Measurements from ENCODE around the gene PROCA1. TPM values are rescaled to one million over a fixed set of nuclear protein-coding genes. Genes with fewer than 3 reads are reported as not detected.
"Not testable (repeated sequence)": the region's sequence is repeated elsewhere in the genome, so short reads cannot be mapped to it uniquely, and the experiment has no call there.

PROCA1 gene
- total and polyA plus RNA-seq, 4 donors = 2.9 to 17.4 (median 7.7) TPM

DNA sequence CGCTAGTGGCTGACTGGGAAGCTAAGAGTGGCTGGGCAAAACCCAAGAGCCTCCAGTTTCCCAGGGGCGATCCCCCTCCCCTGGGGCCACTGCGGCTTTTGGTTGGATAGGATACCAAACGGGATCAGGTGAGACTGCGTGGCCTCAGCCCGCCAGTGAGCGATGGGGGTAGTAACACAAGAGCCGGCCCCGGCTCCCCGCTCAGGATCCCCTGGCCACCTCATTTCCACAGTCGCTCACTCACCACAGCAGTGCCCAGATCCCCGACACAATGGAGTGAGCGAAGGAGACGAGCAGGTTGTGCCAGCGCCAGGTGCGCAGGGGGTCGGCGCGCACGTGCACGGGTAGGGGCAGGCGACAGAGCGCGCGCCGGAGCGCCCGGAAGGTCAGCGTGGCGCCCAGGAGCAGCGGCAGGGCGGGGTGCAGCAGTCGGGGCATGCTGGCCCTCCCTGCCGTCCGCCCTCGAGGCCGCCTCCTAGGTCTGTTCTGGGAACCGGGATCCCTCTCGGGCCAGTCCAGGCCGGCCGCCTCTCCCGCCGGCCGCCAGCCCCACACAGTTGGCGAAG, 14.1 kb upstream of the PROCA1 start:
- DNase-seq (ENCODE audit: low read depth in 4 of 6, low spot score in 6 of 6) = peak in 1 of 6 donors; percentile 40
- Histone ChIP-seq H3K27me3 (ENCODE audit: control insufficient read depth, insufficient read depth, low read length) (no peaks in the 10 kb centered on the region), H3K36me3 (ENCODE audit: control insufficient read depth, insufficient read depth, low read length) (peaks cover 44% of the 10 kb centered on the region), H3K4me3 (ENCODE audit: low read depth, low read length) (peak overlapping the region; percentile 64), H3K9me3 (ENCODE audit: control insufficient read depth, insufficient read depth, low read length) (no peaks in the 10 kb centered on the region), H3K4me1 (ENCODE audit: control insufficient read depth, insufficient read depth, low read length) (peaks cover 66% of the 10 kb centered on the region), H3K27ac (ENCODE audit: low read depth, low read length) (peak overlapping the region; percentile 82)
- WGBS (ENCODE audit: insufficient coverage) = 1% methylated on average over 43 of the region's 45 CpGs

DNA sequence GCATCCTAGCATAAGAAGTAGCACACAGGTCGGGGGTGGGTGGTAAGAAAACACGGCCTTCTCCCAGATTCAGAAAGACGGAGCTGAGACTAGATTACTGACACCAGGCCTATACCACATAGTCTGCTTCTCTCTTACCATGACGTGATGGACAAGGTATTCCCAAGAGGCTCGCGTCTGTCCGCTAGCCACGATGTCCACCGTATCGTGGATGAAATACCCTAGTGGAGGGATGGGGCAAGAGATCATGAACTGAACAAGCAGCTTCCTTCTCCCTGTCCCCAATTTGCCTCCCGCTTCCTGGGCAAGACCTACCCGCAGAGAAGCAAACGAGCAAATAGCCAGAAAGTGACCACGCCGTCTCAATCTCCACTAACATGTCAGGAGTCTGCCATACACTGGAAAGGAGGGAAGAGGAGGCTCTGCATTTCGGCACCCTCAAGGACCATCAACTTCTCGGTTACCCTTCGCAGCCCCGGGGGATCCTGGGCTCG, 13.5 kb upstream of the PROCA1 start:
- Histone ChIP-seq H3K27me3 (ENCODE audit: control insufficient read depth, insufficient read depth, low read length) (no peaks in the 10 kb centered on the region), H3K36me3 (ENCODE audit: control insufficient read depth, insufficient read depth, low read length) (peaks cover 44% of the 10 kb centered on the region), H3K9me3 (ENCODE audit: control insufficient read depth, insufficient read depth, low read length) (no peaks in the 10 kb centered on the region), H3K27ac (ENCODE audit: low read depth, low read length) (peak overlapping the region; percentile 82), H3K4me3 (ENCODE audit: low read depth, low read length) (peak overlapping the region; percentile 64), H3K4me1 (ENCODE audit: control insufficient read depth, insufficient read depth, low read length) (peaks cover 70% of the 10 kb centered on the region)
- no peak for DNase-seq (ENCODE audit: low read depth in 4 of 6, low spot score in 6 of 6)
- 15% methylated on average over 9 of the region's 20 CpGs for WGBS (ENCODE audit: insufficient coverage)

DNA sequence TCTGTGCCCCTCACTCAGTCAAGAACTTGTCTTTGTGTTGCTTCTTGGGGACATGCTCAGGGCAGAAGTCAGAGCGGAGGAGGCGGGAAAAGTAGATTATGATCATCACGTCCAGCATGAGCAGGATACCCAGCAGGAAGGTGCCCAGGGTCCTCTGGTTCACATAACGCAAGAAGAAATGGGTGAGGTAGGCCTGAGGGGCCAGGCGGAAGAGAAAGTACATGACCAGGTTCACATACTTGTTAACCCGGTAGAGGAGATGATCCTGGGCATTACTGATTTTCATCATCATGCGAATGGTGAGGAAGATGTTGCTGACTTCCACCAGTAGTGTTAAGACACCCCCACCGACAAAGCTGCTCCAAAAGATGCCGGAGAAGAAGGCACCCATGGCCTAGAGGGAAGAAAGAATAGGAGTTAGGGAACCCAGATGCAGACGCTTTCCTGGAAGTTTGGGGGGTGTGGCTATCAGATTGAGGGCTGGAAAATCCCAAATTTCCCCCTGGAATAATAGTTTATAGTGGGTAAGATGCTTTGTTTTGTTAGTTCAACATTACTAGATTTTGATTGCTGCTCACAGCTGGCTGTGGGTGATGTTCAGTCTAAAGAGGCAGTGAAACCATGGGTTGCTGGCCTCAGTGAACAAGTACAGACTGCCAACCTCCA, 12.9 kb upstream of the PROCA1 start:
- peaks cover 44% of the 10 kb centered on the region for H3K36me3 ChIP-seq (ENCODE audit: control insufficient read depth, insufficient read depth, low read length)
- H3K27me3 ChIP-seq (ENCODE audit: control insufficient read depth, insufficient read depth, low read length) = no peaks in the 10 kb centered on the region
- WGBS (ENCODE audit: insufficient coverage) = 88% methylated on average over 8 of the region's 10 CpGs
- H3K4me1 ChIP-seq (ENCODE audit: control insufficient read depth, insufficient read depth, low read length) = peaks cover 70% of the 10 kb centered on the region
- no peak for DNase-seq (ENCODE audit: low read depth in 4 of 6, low spot score in 6 of 6)
- no peaks in the 10 kb centered on the region for H3K9me3 ChIP-seq (ENCODE audit: control insufficient read depth, insufficient read depth, low read length)
- H3K27ac ChIP-seq (ENCODE audit: low read depth, low read length) = peak overlapping the region; percentile 82
- peak overlapping the region; percentile 64 for H3K4me3 ChIP-seq (ENCODE audit: low read depth, low read length)

DNA sequence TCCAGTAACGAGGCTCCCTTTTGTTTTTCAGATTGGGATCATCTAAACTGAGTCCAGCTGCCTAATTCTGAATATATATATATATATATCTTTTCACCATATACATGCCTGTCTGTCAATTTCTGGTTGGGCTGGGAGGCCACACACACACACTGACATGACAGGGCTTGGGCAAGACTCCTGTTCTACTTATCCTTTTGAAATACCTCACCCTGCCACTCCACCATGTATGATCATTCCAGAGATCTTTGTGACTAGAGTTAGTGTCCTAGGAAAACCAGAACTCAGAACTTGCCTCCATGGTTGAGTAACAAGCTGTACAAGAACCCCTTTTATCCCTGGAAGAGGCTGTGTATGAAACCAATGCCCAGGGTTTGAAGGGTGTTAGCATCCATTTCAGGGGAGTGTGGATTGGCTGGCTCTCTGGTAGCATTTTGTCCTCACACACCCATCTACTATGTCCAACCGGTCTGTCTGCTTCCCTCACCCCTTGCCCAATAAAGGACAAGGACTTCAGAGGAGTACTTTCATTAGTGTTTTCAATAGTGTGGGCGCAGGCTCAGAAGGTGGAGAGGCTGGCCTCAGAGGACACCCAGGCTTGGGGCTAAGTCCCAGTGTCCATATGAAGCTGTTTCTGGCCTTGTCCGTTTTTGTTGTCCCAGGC, 12.3 kb upstream of the PROCA1 start:
- not testable (repeated sequence) for DNase-seq (ENCODE audit: low read depth in 4 of 6, low spot score in 6 of 6); H3K27ac ChIP-seq (ENCODE audit: low read depth, low read length); H3K4me3 ChIP-seq (ENCODE audit: low read depth, low read length); H3K27me3 ChIP-seq (ENCODE audit: control insufficient read depth, insufficient read depth, low read length); H3K9me3 ChIP-seq (ENCODE audit: control insufficient read depth, insufficient read depth, low read length)
- Histone ChIP-seq H3K36me3 (ENCODE audit: control insufficient read depth, insufficient read depth, low read length) (peaks cover 44% of the 10 kb centered on the region), H3K4me1 (ENCODE audit: control insufficient read depth, insufficient read depth, low read length) (peaks cover 70% of the 10 kb centered on the region)
- WGBS (ENCODE audit: insufficient coverage) = 86% methylated on average over 2 of the region's 4 CpGs

DNA sequence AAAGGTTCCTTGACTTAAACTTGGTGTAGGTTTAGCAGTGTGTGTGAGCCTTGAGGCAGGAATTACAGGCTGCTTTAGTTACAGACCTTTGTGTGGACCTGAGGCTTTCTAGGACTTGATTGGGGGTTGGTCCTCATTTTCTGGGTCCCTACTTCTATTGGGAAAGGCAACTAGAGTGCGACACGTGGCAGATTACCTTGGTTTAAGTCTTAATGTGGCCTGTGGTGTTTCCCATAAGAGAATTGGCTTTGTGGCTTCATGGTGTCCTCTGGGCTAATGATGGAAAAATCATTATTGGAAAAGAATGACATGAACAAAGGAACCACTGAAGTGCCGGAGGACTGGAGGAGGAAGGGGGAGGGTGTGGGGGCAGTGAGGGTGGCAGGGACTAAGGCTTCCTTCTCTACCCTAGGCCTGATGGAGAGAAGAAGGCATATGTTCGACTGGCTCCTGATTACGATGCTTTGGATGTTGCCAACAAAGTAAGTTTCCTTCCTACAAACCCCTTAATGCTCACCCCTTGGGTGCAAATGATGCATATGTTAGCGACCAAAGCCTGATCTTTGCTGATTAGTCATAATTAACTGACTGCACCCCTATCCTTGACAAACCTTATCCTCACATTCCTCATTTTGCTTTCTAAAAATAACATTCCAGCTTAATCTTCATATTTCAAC, 11.6 kb upstream of the PROCA1 start:
- Histone ChIP-seq H3K27ac (ENCODE audit: low read depth, low read length) (peak overlapping the region; percentile 15), H3K4me3 (ENCODE audit: low read depth, low read length) (peak overlapping the region; percentile 1), H3K36me3 (ENCODE audit: control insufficient read depth, insufficient read depth, low read length) (peaks cover 44% of the 10 kb centered on the region), H3K4me1 (ENCODE audit: control insufficient read depth, insufficient read depth, low read length) (peaks cover 71% of the 10 kb centered on the region), H3K27me3 (ENCODE audit: control insufficient read depth, insufficient read depth, low read length) (no peaks in the 10 kb centered on the region), H3K9me3 (ENCODE audit: control insufficient read depth, insufficient read depth, low read length) (no peaks in the 10 kb centered on the region)
- no peak for DNase-seq (ENCODE audit: low read depth in 4 of 6, low spot score in 6 of 6)
- WGBS (ENCODE audit: insufficient coverage) = 74% methylated on average over 5 of the region's 6 CpGs

DNA sequence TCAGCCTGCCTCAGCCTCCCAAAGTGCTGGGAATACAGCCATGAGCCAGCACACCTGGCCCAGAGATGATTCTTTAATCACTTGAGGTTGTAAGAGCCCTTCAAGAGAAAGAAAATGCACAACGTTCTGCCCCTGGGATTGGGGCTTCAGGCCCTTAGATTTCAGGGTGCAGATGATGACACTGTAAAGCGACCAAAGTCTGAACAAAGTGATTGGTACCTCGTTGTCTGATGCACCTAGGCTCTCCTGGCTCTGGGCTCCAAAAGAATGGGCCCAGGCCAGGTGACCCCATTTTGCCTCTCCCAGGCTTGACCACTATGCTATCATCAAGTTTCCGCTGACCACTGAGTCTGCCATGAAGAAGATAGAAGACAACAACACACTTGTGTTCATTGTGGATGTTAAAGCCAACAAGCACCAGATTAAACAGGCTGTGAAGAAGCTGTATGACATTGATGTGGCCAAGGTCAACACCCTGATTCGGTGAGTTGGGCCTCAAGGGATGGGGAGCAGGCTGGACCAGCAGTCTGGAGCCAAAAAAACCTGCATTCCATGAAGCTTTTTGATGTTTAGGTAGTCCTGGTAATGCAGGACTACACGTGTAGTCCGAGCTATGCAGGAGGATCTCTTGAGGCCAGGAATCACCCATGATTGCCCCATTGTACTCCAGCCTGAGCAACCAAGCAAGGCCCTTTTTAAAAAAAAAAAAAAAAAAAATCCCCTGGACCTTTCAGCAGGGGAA, 10.9 kb upstream of the PROCA1 start:
- Histone ChIP-seq H3K4me1 (ENCODE audit: control insufficient read depth, insufficient read depth, low read length) (peaks cover 69% of the 10 kb centered on the region), H3K4me3 (ENCODE audit: low read depth, low read length) (peak overlapping the region; percentile 1), H3K27ac (ENCODE audit: low read depth, low read length) (peak overlapping the region; percentile 15), H3K9me3 (ENCODE audit: control insufficient read depth, insufficient read depth, low read length) (no peaks in the 10 kb centered on the region), H3K27me3 (ENCODE audit: control insufficient read depth, insufficient read depth, low read length) (peaks cover 4% of the 10 kb centered on the region), H3K36me3 (ENCODE audit: control insufficient read depth, insufficient read depth, low read length) (peaks cover 44% of the 10 kb centered on the region)
- DNase-seq (ENCODE audit: low read depth in 4 of 6, low spot score in 6 of 6) = no peak
- WGBS (ENCODE audit: insufficient coverage) = 85% methylated on average over 6 of the region's 7 CpGs

DNA sequence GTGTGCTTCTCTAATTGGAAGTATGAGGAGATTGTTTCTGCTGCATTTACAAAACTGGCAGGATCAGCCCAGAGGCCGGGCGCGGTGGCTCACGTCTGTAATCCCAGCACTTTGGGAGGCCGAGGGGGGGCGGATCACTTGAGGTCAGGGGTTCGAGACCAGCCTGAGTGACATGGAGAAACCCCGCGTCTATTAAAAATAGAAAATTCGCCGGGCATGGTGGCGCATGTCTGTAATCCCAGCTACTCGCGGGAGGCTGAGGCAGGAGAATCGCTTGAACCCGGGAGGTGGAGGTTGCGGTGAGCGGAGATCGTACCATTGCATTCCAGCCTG, 9.3 kb upstream of the PROCA1 start:
- H3K27me3 ChIP-seq (ENCODE audit: control insufficient read depth, insufficient read depth, low read length); H3K9me3 ChIP-seq (ENCODE audit: control insufficient read depth, insufficient read depth, low read length); DNase-seq (ENCODE audit: low read depth in 4 of 6, low spot score in 6 of 6): not testable (repeated sequence)
- peak overlapping the region; percentile 10 for H3K27ac ChIP-seq (ENCODE audit: low read depth, low read length)
- WGBS (ENCODE audit: insufficient coverage) = 29% methylated on average over 16 of the region's 19 CpGs
- peaks cover 70% of the 10 kb centered on the region for H3K4me1 ChIP-seq (ENCODE audit: control insufficient read depth, insufficient read depth, low read length)
- peaks cover 44% of the 10 kb centered on the region for H3K36me3 ChIP-seq (ENCODE audit: control insufficient read depth, insufficient read depth, low read length)
- peak overlapping the region; percentile 98 for H3K4me3 ChIP-seq (ENCODE audit: low read depth, low read length)

DNA sequence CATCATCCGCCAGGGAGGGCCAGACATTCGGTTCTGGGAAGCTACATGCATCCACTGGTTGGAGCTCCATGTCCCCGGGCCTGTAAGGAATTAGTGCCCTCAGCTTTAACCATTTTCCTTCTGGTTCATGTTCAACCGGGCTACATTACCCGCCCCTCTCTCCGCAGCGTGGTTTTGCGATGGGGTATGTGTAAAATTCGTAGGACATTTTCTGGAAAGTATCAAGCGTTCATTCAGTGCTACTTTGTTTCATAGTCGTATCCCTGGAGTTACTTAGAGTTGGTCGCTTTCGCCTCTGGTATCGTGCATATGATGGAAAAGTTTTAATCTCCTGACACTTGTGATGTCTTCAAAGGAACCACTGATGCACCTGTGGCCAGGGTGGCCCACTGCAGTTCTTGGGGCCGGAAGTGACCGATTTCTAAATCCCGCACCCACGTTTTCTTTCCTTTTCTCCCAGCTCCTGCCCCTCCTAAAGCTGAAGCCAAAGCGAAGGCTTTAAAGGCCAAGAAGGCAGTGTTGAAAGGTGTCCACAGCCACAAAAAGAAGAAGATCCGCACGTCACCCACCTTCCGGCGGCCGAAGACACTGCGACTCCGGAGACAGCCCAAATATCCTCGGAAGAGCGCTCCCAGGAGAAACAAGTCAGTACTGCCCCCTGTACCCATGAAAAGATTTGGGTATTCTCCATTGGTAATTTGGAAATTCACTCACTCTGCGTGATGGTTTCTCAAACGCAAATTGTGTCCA, 8.7 kb upstream of the PROCA1 start:
- Histone ChIP-seq H3K4me1 (ENCODE audit: control insufficient read depth, insufficient read depth, low read length) (peaks cover 70% of the 10 kb centered on the region), H3K4me3 (ENCODE audit: low read depth, low read length) (peak overlapping the region; percentile 98), H3K36me3 (ENCODE audit: control insufficient read depth, insufficient read depth, low read length) (peaks cover 45% of the 10 kb centered on the region), H3K27me3 (ENCODE audit: control insufficient read depth, insufficient read depth, low read length) (peaks cover 9% of the 10 kb centered on the region), H3K27ac (ENCODE audit: low read depth, low read length) (peak overlapping the region; percentile 97), H3K9me3 (ENCODE audit: control insufficient read depth, insufficient read depth, low read length) (no peaks in the 10 kb centered on the region)
- WGBS (ENCODE audit: insufficient coverage) = 1% methylated on average over 11 of the region's 30 CpGs
- DNase-seq (ENCODE audit: low read depth in 4 of 6, low spot score in 6 of 6) = no peak

All from spinal cord (tissue), 10 donors.